Osteocyte (in vitro differentiated cells): ENCODE measurements around the gene SLC35A5. TPM values are rescaled to one million over a fixed set of nuclear protein-coding genes. Genes with fewer than 3 reads are reported as not detected.
A peak's percentile ranks its signal among the peaks of the same experiment; 100 is the strongest.
"Not testable (repeated sequence)": the region's sequence is repeated elsewhere in the genome, so short reads cannot be mapped to it uniquely, and the experiment has no call there.

ENCODE experiments used
- DNase-seq: peaks from one replicate; pipeline ENCODE4 v3.0.0; 2021; ENCODE audit warnings: mixed read lengths; ENCODE audit not compliant: unreplicated experiment; ENCODE audit errors: extremely low spot score
- H3K27ac Mint-ChIP-seq: one replicate; pipeline ENCODE4 v1.8.0; 2021; ENCODE audit warnings: mild to moderate bottlenecking, mixed read lengths; ENCODE audit not compliant: unreplicated experiment
- H3K27me3 Mint-ChIP-seq: one replicate; pipeline ENCODE4 v1.8.0; 2021; ENCODE audit warnings: mixed read lengths; ENCODE audit not compliant: unreplicated experiment
- H3K36me3 Mint-ChIP-seq: one replicate; pipeline ENCODE4 v1.8.0; 2021; ENCODE audit warnings: mixed read lengths; ENCODE audit not compliant: unreplicated experiment
- H3K4me1 Mint-ChIP-seq: one replicate; pipeline ENCODE4 v1.8.0; 2021; ENCODE audit warnings: mixed read lengths; ENCODE audit not compliant: unreplicated experiment
- H3K4me3 Mint-ChIP-seq: one replicate; pipeline ENCODE4 v1.8.0; 2021; ENCODE audit warnings: mild to moderate bottlenecking, moderate library complexity, mixed read lengths; ENCODE audit not compliant: unreplicated experiment
- H3K9me3 Mint-ChIP-seq: one replicate; pipeline ENCODE4 v1.8.0; 2021; ENCODE audit warnings: mixed read lengths; ENCODE audit not compliant: unreplicated experiment
- CTCF ChIP-seq: fragments of 200-600 bp; sonication (generic); IDR thresholded peaks from 2 replicates; pipeline ENCODE4 v1.5.0; 2021; ENCODE audit warnings: antibody characterized with exemption, mild to moderate bottlenecking, moderate library complexity
- long read RNA-seq: library from polyadenylated mRNA; unstranded; transcript quantifications from one replicate; pipeline ENCODE4 v2.0.0, GENCODE V29; 2021
- total RNA-seq: library from RNA; stranded (reverse); gene quantifications from 2 replicates; pipeline ENCODE4 v1.2.1, GENCODE V29; 2021

The SLC35A5 gene
- 51.4 and 51.6 TPM in 2 replicates for total RNA-seq
- long read RNA-seq, full-length matches to known transcripts = 264 of 313 reads
- long read RNA-seq, partial matches to known transcripts = 10 of 313 reads
- long read RNA-seq, other reads (novel, unspliced or antisense) = 39 of 313 reads

DNA sequence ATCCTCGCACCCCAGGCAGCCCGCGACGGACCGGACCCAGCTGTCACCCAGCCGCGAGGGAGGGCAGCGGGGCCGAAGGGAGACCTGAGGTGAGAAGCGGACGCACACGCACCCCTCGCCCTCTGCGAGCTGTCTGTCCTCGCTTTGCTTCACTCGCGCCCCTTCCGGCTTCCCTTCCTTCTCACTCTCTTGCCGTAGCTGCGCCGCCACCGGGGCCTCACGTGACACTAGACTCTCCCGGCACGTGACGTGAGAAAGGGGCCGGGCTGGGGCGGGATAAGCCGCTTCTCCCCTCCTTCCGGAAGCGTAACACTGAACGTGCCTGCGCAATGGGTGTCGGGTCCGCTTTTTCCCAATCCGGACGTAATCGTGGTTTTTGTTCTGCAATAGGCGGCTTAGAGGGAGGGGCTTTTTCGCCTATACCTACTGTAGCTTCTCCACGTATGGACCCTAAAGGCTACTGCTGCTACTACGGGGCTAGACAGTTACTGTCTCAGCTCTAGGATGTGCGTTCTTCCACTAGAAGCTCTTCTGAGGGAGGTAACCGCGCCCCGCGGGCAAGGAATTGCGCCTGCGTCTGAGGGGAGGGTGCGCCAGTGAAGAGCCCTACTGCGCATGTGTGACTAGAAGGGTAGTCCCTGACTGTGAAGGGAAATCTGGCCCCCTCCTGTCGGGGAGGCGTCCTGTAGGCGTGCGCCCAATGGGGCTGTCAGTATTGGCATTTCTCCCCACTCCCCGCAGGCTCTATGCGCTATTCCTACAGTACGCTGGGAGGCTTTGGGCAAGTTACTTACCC is at the start of gene SLC35A5, which contains the start of gene ATG3:
Gene SLC35A5, plus strand, starts transcription at position 312 of the 796 bp plus-strand sequence. CDS start 1,359 bp downstream, outside the sequence.
Gene ATG3, minus strand, starts transcription at position 229 of the 796 bp plus-strand sequence. CDS start 434 bp downstream, outside the sequence.
- peak; percentile 99 for DNase-seq
- Mint-ChIP-seq H3K36me3 (peaks cover 21% of the 10 kb centered on the region), H3K27ac (peak within 1 kb of the TSS; percentile 99), H3K4me1 (peaks cover 28% of the 10 kb centered on the region), H3K27me3 (no peaks in the 10 kb centered on the region), H3K4me3 (peak within 1 kb of the TSS; percentile 94), H3K9me3 (no peaks in the 10 kb centered on the region)
- no peak for TF ChIP-seq CTCF

GRCh38 chr3:112512320-112512719 is 49.5 kb upstream of the SLC35A5 start:
- Mint-ChIP-seq H3K36me3 (peaks cover 2% of the 10 kb centered on the region), H3K27ac (no peak overlapping the region), H3K4me1 (no peaks in the 10 kb centered on the region), H3K9me3 (peaks cover 7% of the 10 kb centered on the region), H3K27me3 (peaks cover 9% of the 10 kb centered on the region), H3K4me3 (no peak overlapping the region)
- no peak for TF ChIP-seq CTCF
- DNase-seq = no peak

DNA sequence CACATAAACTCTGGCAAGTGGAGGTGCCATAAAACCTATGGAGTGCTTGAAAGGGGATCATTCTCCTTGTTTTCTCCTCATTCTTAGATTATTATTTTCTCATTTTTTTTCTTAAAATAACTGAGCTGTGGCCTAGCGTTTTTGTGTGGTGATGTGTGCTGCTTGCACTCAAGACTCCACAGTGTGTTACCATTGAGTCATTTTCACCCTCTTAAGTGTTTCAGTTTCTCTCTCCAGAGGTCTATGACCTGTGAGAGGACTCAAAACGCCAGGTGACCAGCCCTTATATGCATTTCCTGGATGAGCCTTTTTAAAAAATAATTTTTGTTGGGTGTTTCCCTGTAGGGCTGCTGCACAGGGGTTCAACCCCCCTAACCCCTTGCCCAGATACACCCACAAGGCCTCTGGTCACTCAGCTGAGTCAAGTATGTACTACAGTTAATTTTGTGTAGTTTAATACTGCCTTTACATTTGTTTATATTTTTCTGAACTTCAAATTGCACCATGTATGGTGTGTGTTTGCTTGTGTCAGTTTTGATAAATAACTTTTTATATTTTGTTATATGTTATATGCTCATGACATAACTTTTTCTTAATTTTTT is 47.2 kb upstream of the SLC35A5 start:
- peaks cover 2% of the 10 kb centered on the region for H3K36me3 Mint-ChIP-seq
- H3K9me3 Mint-ChIP-seq = peaks cover 7% of the 10 kb centered on the region
- H3K4me3 Mint-ChIP-seq = no peak overlapping the region
- no peak for TF ChIP-seq CTCF
- H3K27ac Mint-ChIP-seq = no peak overlapping the region
- H3K27me3 Mint-ChIP-seq = no peaks in the 10 kb centered on the region
- DNase-seq = no peak
- H3K4me1 Mint-ChIP-seq = no peaks in the 10 kb centered on the region

DNA sequence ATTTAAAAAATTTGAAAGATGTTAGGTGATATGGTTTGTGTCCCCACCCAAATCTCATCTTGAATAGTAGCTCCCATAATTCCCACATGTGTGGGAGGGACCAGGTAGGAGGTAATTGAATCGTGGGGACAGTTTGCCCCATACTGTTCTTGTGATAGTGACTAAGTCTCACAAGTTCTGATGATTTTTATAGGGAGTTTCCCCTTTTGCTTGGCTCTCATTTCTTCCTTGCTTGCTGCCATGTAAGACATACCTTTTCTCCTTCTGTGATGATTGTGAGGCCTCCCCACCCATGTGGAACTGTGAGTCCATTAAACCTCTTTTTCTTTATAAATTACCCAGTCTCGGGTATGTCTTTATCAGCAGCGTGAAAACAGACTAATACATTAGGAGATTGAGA is 42.9 kb upstream of the SLC35A5 start:
- not testable (repeated sequence) for H3K9me3 Mint-ChIP-seq, H3K4me1 Mint-ChIP-seq, H3K27ac Mint-ChIP-seq, DNase-seq, H3K27me3 Mint-ChIP-seq, H3K4me3 Mint-ChIP-seq, H3K36me3 Mint-ChIP-seq

DNA sequence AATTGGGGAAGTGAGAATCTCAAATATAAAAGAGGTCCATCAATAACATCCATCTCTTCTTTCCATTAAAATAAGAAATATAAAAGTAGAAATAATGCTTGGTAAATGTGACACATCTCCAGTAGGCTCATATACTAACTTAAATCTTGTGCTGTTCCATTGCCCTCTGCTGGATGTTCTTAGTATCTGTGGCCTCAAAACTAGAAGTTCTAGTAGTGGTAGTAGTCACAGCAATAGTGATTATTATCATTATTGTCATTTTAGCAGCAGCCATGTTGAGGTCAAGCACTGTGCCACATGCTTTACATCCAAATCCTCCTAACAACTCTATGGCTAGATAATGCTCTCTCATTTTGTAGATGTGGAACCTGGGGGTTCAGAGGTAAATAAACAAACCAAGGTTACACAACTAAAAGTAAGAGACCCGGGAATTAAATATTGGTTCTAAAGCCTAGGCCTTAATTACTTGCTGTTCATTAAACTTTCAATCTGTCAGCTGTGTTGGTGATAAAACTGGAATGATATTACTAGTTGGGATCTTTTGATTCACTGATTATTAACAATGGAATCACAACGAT is 42.3 kb upstream of the SLC35A5 start:
- DNase-seq = no peak
- no peak overlapping the region for H3K4me3 Mint-ChIP-seq

DNA sequence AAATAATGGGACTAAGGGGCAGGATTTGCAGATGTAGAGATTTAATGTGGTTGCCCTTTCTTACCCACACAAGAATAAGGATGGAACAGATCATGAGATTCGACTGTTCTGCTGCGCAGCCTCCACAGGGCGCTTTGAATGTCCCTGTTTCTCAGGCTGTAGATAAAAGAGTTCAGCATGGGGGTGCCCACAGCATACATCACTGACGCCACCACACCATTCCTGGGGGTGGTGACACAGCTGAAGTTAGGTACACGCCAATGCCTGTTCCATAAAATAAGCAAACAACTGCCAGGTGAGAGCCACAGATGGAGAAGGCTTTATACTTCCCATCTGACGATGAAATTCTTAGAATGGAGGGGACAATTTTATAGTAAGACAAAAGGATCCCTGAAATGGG is 37.7 kb upstream of the SLC35A5 start:
- not testable (repeated sequence) for H3K27me3 Mint-ChIP-seq, H3K4me3 Mint-ChIP-seq, H3K9me3 Mint-ChIP-seq, H3K27ac Mint-ChIP-seq, H3K4me1 Mint-ChIP-seq, DNase-seq
- peaks cover 16% of the 10 kb centered on the region for H3K36me3 Mint-ChIP-seq

More for the DNA sequence above, 42.3 kb upstream of the SLC35A5 start:
- Mint-ChIP-seq H3K27me3 (no peaks in the 10 kb centered on the region), H3K4me1 (no peaks in the 10 kb centered on the region), H3K36me3 (peaks cover 11% of the 10 kb centered on the region), H3K9me3 (no peaks in the 10 kb centered on the region), H3K27ac (no peak overlapping the region)
- TF ChIP-seq CTCF = peak; percentile 81
